Bronchial epithelial cell (primary cell): ENCODE measurements around the gene ZNF222. TPM values are rescaled to one million over a fixed set of nuclear protein-coding genes. Genes with fewer than 3 reads are reported as not detected.
A peak's percentile ranks its signal among the peaks of the same experiment; 100 is the strongest.

ENCODE experiments used
- DNase-seq: peaks from one replicate; pipeline ENCODE4 v3.0.0-alpha.2; 2010; ENCODE audit warnings: low read depth
- FAIRE-seq: peaks from 2 replicates; lab custom pipeline; 2011; peaks lifted over from hg19 to GRCh38; lab: Jason Lieb, UNC
- H3K27me3 ChIP-seq: 2 replicates; pipeline ENCODE4 v1.5.1; 2011; ENCODE audit warnings: low read length; ENCODE audit not compliant: control insufficient read depth, insufficient read depth
- H3K36me3 ChIP-seq: 2 replicates; pipeline ENCODE4 v1.5.1; 2011; ENCODE audit warnings: low read length; ENCODE audit not compliant: control insufficient read depth, insufficient read depth
- H3K4me3 ChIP-seq: 2 replicates; pipeline ENCODE4 v1.5.1; 2011; ENCODE audit warnings: mild to moderate bottlenecking, low read depth, low read length, control low read depth
- total RNA-seq: library from RNA; depleted of rRNA; stranded (reverse); fragments of >200 nt; gene quantifications from 2 replicates; pipeline ENCODE4 v1.2.1, GENCODE V29; 2014
- TF ChIP-seq, protein P1 (sequence below): IDR thresholded peaks from 2 replicates; pipeline ENCODE4 v1.5.1; 2011; ENCODE audit warnings: mild to moderate bottlenecking, moderate library complexity, low read length, control low read depth, inconsistent platforms; ENCODE audit not compliant: insufficient read depth, severe bottlenecking

Gene ZNF222
- total RNA-seq, 1 donor from 2014 or later, result 8.7 TPM

DNA sequence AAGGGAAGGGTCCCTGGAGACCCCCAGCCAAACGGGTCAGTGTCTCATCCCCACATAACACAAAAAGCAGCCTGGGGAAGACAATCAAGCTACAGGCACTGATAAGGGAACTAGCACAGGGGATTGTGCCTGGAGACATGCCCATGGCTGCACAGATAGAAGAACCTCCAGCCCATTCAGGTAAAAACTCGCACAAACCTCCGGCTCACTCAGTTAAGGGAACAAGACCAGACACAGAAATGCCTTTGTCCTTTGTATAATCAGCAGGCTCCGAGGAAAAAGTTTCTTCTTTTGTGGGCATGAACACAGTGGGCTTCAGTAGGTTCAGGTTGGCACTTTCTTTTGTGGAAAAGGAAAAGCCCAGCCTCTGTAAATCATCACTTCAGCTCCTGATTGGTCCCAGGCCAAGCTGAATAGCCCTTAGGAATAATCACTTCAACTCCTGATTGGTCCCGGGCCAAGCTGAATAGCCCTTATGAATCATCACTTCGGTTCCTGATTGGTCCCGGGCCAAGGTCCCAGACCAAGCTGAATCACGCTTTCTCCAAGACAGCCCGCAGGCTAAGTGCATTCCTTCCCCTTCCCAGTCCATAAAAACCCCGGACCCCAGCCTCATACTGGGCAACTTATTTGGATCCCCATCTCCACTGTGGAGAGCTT is 27.4 kb upstream of the ZNF222 start:
- Histone ChIP-seq H3K27me3 (no peaks in the 10 kb centered on the region), H3K36me3 (peaks cover 3% of the 10 kb centered on the region), H3K4me3 (no peak overlapping the region)
- FAIRE-seq, result peak; percentile 80
- TF ChIP-seq, protein P1, sequence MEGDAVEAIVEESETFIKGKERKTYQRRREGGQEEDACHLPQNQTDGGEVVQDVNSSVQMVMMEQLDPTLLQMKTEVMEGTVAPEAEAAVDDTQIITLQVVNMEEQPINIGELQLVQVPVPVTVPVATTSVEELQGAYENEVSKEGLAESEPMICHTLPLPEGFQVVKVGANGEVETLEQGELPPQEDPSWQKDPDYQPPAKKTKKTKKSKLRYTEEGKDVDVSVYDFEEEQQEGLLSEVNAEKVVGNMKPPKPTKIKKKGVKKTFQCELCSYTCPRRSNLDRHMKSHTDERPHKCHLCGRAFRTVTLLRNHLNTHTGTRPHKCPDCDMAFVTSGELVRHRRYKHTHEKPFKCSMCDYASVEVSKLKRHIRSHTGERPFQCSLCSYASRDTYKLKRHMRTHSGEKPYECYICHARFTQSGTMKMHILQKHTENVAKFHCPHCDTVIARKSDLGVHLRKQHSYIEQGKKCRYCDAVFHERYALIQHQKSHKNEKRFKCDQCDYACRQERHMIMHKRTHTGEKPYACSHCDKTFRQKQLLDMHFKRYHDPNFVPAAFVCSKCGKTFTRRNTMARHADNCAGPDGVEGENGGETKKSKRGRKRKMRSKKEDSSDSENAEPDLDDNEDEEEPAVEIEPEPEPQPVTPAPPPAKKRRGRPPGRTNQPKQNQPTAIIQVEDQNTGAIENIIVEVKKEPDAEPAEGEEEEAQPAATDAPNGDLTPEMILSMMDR, result no peak
- DNase-seq, result peak; percentile 79

DNA sequence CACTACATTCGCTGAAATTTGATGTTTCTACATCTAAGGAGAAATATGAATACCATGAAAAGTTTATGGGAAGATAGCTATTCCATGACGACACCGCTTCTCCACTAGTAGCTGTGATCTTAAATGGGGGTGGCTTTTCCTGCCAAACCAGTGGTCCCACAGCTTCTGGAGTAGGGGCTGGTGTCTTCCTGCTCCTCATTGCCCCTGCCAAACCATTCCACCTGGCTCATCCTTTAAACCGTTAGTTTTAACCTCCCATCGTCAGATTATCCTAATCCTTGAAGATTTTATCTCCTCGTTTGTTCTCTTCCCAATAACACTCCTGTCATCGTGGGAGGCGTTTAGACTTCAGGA is 23.0 kb upstream of the ZNF222 start:
- DNase-seq (no peak), FAIRE-seq (no peak)
- peak overlapping the region; percentile 62 for H3K4me3 ChIP-seq
- no peaks in the 10 kb centered on the region for H3K27me3 ChIP-seq
- H3K36me3 ChIP-seq, result no peaks in the 10 kb centered on the region
- TF ChIP-seq, protein P1, result no peak

GRCh38 chr19:44002566-44003460 is 22.4 kb upstream of the ZNF222 start, which contains the start of gene ZNF230:
Gene ZNF230 (plus strand): TSS chr19:44002957. CDS start chr19:44007079, 4,122 bp downstream.
- TF ChIP-seq, protein P1, result no peak
- H3K4me3 ChIP-seq, result peak within 1 kb of the TSS; percentile 62
- H3K27me3 ChIP-seq, result no peaks in the 10 kb centered on the region
- peak; percentile 99 for FAIRE-seq
- no peaks in the 10 kb centered on the region for H3K36me3 ChIP-seq
- peak; percentile 95 for DNase-seq

GRCh38 chr19:44003461-44004009 is 21.6 kb upstream of the ZNF222 start:
- Histone ChIP-seq H3K36me3 (no peaks in the 10 kb centered on the region), H3K27me3 (no peaks in the 10 kb centered on the region), H3K4me3 (peak overlapping the region; percentile 62)
- DNase-seq (no peak), FAIRE-seq (no peak)
- TF ChIP-seq, protein P1, result no peak

DNA sequence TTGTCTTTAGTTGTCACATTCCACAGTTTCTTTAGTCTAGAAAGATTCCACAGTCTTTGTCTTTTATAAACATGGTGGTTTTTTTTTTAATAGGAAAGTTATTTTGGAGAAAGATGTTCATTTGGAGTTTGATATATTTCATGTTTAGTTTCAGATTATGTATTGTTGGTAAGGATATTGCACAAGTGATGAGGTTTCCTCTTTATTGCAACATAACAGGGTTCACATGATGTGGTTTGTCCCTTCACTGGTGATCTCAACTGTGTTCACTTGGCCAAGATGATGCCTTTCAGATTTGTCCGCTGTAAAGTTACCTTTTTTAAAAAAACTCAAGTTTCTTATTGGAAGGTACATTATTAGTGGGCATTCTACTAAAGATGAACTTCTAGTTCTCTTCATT is 19.2 kb upstream of the ZNF222 start:
- TF ChIP-seq, protein P1, result no peak
- DNase-seq (peak; percentile 23), FAIRE-seq (no peak)
- H3K36me3 ChIP-seq, result peaks cover 13% of the 10 kb centered on the region
- H3K4me3 ChIP-seq, result no peak overlapping the region
- no peaks in the 10 kb centered on the region for H3K27me3 ChIP-seq
